HCT116 (cell line): ENCODE data around the gene ZBTB7C.

Experiments used
- CBX3 ChIP-seq: IDR thresholded peaks from 2 replicates; pipeline ENCODE4 v1.6.1; 2012; ENCODE audit warnings: low read depth
- CTCF ChIP-seq, 3 experiments: fragments of 200-600 bp in 1 of 3; sonication (generic) in 1 of 3; IDR thresholded peaks in 2 of 3; conservative IDR thresholded peaks in 1 of 3; 2 replicates each; pipeline ENCODE4 v1.5.1; 2012 to 2017; ENCODE audit warnings: low read depth in 2 of 3, low read length in 2 of 3, antibody characterized with exemption in 1 of 3, borderline replicate concordance in 1 of 3, control low read depth in 1 of 3, mild to moderate bottlenecking in 1 of 3, mixed read lengths in 1 of 3, mixed run types in 1 of 3, moderate library complexity in 1 of 3; ENCODE audit not compliant: insufficient read depth in 1 of 3
- EZH2 ChIP-seq: fragments of 200-600 bp; sonication (generic); IDR thresholded peaks from 2 replicates; pipeline ENCODE4 v1.6.1; 2017; ENCODE audit warnings: antibody characterized with exemption, mixed run types
- POLR2A ChIP-seq: IDR thresholded peaks from 2 replicates; pipeline ENCODE4 v1.7.0; 2011; ENCODE audit warnings: borderline replicate concordance; ENCODE audit not compliant: insufficient read depth, insufficient read length; ENCODE audit errors: extremely low read depth
- POLR2AphosphoS5 ChIP-seq: IDR thresholded peaks from 2 replicates; pipeline ENCODE4 v1.6.1; 2011; ENCODE audit warnings: mild to moderate bottlenecking, low read depth, low read length, moderate library complexity
- TCF7L2 ChIP-seq: IDR thresholded peaks from 2 replicates; pipeline ENCODE4 v1.7.0; 2011; ENCODE audit warnings: borderline replicate concordance, inconsistent platforms; ENCODE audit not compliant: insufficient read depth, insufficient read length; ENCODE audit errors: extremely low read depth
- YY1 ChIP-seq: IDR thresholded peaks from 2 replicates; pipeline ENCODE4 v1.6.1; 2011; ENCODE audit warnings: low read length, low read depth, moderate library complexity, mild to moderate bottlenecking; ENCODE audit not compliant: insufficient replicate concordance; ENCODE audit errors: extremely low read depth
- ZFX ChIP-seq: fragments of 450-650 bp; IDR thresholded peaks from 2 replicates; pipeline ENCODE4 v1.6.1; 2017
- TF ChIP-seq, protein P1 (sequence below): IDR thresholded peaks from 2 replicates; pipeline ENCODE4 v1.6.1; 2012
- TF ChIP-seq, protein P2 (sequence below): IDR thresholded peaks from 2 replicates; pipeline ENCODE4 v1.6.1; 2011; ENCODE audit warnings: mild to moderate bottlenecking, low read length, moderate library complexity; ENCODE audit not compliant: insufficient replicate concordance; ENCODE audit errors: extremely low read depth

GRCh38 chr18:47987388-47987699, 421.8 kb downstream of the ZBTB7C start:
- TF ChIP-seq, protein P1, sequence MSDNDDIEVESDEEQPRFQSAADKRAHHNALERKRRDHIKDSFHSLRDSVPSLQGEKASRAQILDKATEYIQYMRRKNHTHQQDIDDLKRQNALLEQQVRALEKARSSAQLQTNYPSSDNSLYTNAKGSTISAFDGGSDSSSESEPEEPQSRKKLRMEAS: no peak
- TF ChIP-seq YY1: no peak
- TF ChIP-seq CTCF (IDR thresholded peaks at IDR 0.05 in 2 of 3, conservative IDR thresholded peaks at IDR 0.05 in 1 of 3; ENCODE audit: borderline replicate concordance in 1 of 3, insufficient read depth in 1 of 3, low read depth in 2 of 3, low read length in 2 of 3): no peak
- no peak for TF ChIP-seq POLR2AphosphoS5
- TF ChIP-seq POLR2A: no peak
- TF ChIP-seq CBX3: no peak
- TF ChIP-seq ZFX: no peak
- TF ChIP-seq, protein P2, sequence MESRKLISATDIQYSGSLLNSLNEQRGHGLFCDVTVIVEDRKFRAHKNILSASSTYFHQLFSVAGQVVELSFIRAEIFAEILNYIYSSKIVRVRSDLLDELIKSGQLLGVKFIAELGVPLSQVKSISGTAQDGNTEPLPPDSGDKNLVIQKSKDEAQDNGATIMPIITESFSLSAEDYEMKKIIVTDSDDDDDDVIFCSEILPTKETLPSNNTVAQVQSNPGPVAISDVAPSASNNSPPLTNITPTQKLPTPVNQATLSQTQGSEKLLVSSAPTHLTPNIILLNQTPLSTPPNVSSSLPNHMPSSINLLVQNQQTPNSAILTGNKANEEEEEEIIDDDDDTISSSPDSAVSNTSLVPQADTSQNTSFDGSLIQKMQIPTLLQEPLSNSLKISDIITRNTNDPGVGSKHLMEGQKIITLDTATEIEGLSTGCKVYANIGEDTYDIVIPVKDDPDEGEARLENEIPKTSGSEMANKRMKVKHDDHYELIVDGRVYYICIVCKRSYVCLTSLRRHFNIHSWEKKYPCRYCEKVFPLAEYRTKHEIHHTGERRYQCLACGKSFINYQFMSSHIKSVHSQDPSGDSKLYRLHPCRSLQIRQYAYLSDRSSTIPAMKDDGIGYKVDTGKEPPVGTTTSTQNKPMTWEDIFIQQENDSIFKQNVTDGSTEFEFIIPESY: no peak
- TF ChIP-seq TCF7L2: no peak
- TF ChIP-seq EZH2: no peak
